ENCODE data around the gene DGKK. TPM values are rescaled to one million over a fixed set of nuclear protein-coding genes. Genes with fewer than 3 reads are reported as not detected.

DGKK gene
- total and polyA plus RNA-seq, 2 experiments from 2014 or later: 0.15 to 0.27 TPM

DNA sequence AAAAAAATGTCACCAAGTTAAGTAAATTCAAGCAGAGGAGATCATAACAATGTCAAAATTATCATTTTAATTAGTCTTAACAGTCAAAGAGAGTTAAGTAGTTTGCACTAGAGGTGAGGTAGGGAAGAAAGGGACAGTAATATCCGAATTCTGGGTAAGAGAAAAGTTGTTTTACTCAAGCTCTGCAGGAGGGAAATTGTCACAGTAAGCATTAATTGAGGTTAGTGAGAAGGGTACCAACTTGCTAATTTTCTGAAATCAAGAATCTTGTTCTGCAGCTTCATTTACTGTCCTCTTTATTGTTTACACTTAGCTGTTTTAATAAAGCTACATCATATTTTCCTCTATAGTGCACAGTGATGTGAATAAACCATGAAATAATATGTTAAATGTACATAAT is 11.0 kb downstream of the DGKK start:
- no peak overlapping the region for H3K4me3 ChIP-seq
- no peak for DNase-seq (ENCODE audit: low read depth in 1 of 2, low spot score in 1 of 2)
- no peaks in the 10 kb centered on the region for H3K36me3 ChIP-seq
- no peaks in the 10 kb centered on the region for H3K27me3 ChIP-seq
- TF ChIP-seq, protein P1, sequence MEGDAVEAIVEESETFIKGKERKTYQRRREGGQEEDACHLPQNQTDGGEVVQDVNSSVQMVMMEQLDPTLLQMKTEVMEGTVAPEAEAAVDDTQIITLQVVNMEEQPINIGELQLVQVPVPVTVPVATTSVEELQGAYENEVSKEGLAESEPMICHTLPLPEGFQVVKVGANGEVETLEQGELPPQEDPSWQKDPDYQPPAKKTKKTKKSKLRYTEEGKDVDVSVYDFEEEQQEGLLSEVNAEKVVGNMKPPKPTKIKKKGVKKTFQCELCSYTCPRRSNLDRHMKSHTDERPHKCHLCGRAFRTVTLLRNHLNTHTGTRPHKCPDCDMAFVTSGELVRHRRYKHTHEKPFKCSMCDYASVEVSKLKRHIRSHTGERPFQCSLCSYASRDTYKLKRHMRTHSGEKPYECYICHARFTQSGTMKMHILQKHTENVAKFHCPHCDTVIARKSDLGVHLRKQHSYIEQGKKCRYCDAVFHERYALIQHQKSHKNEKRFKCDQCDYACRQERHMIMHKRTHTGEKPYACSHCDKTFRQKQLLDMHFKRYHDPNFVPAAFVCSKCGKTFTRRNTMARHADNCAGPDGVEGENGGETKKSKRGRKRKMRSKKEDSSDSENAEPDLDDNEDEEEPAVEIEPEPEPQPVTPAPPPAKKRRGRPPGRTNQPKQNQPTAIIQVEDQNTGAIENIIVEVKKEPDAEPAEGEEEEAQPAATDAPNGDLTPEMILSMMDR (IDR thresholded peaks at IDR 0.05; ENCODE audit: low read depth, low read length): no peak
- H3K9me3 ChIP-seq (ENCODE audit: low read depth): no peaks in the 10 kb centered on the region
- H3K27ac ChIP-seq: no peak overlapping the region
- no peaks in the 10 kb centered on the region for H3K4me1 ChIP-seq (ENCODE audit: low read depth)

- TF ChIP-seq, protein P1 (IDR thresholded peaks at IDR 0.05; ENCODE audit: low read depth, low read length): no peak
- Histone ChIP-seq H3K27me3 (no peaks in the 10 kb centered on the region), H3K4me3 (no peak overlapping the region), H3K36me3 (no peaks in the 10 kb centered on the region), H3K9me3 (ENCODE audit: low read depth) (no peaks in the 10 kb centered on the region), H3K27ac (no peak overlapping the region), H3K4me1 (ENCODE audit: low read depth) (no peaks in the 10 kb centered on the region)
- no peak for DNase-seq (ENCODE audit: low read depth in 1 of 2, low spot score in 1 of 2)
Measured at GRCh38 chrX:50458483-50458882, 12.1 kb downstream of the DGKK start.

GRCh38 chrX:50456712-50457484 is 13.7 kb downstream of the DGKK start:
- Histone ChIP-seq H3K36me3 (no peaks in the 10 kb centered on the region), H3K4me1 (ENCODE audit: low read depth) (no peaks in the 10 kb centered on the region), H3K9me3 (ENCODE audit: low read depth) (no peaks in the 10 kb centered on the region), H3K4me3 (no peak overlapping the region), H3K27ac (no peak overlapping the region), H3K27me3 (no peaks in the 10 kb centered on the region)
- TF ChIP-seq, protein P1 (IDR thresholded peaks at IDR 0.05; ENCODE audit: low read depth, low read length): no peak
- no peak for DNase-seq (ENCODE audit: low read depth in 1 of 2, low spot score in 1 of 2)

DNA sequence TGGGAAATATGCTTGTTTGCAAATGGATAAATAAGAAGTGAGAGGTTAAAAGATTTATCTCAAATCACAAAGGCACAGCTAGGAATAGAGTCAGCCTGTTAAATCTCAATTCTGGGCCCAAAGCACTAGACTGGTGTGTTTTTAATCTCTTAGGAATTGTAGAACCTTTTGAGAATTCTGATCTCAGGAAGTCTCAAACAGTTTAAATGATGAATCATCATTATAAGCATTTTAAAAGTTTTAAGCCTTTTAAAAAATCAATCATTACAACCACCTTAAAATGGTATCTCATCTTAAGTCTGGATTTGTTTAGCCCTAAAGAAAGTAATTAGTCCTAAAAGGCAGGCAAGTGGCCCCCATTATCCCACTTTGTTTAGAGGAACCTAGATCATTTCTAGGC is 17.8 kb downstream of the DGKK start:
- no peaks in the 10 kb centered on the region for H3K36me3 ChIP-seq
- TF ChIP-seq, protein P1 (IDR thresholded peaks at IDR 0.05; ENCODE audit: low read depth, low read length): no peak
- H3K4me3 ChIP-seq: no peak overlapping the region
- no peaks in the 10 kb centered on the region for H3K4me1 ChIP-seq (ENCODE audit: low read depth)
- no peaks in the 10 kb centered on the region for H3K27me3 ChIP-seq
- H3K9me3 ChIP-seq (ENCODE audit: low read depth): no peaks in the 10 kb centered on the region
- DNase-seq (ENCODE audit: low read depth in 1 of 2, low spot score in 1 of 2): no peak
- no peak overlapping the region for H3K27ac ChIP-seq

DNA sequence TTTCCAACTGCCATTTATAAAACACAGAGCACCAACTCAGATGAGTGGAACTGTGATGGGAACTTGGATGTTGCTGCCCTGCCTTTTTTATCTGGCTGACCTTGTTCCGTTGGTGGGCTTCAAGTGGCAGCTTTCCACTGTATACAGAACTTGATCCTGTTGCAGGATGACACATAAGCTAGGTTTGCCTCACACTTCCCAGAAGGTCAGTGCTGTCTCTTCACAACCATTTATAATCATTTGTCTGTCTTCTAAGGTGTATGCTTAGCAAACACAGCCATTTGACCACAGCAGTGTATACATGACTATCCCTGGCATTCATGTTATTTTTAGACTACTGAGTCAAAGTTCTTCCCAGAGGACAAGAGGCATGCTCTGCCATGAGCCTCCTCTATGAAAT is 20.3 kb downstream of the DGKK start:
- DNase-seq (ENCODE audit: low read depth in 1 of 2, low spot score in 1 of 2): no peak
- Histone ChIP-seq H3K9me3 (ENCODE audit: low read depth) (no peaks in the 10 kb centered on the region), H3K4me3 (no peak overlapping the region), H3K27me3 (no peaks in the 10 kb centered on the region), H3K4me1 (ENCODE audit: low read depth) (no peaks in the 10 kb centered on the region), H3K27ac (no peak overlapping the region), H3K36me3 (no peaks in the 10 kb centered on the region)
- TF ChIP-seq, protein P1 (IDR thresholded peaks at IDR 0.05; ENCODE audit: low read depth, low read length): no peak

Data from cardiac muscle cell (in vitro differentiated cells and primary cell).